BLaER1 treated with 17β-estradiol and CSF1 and Interleukin-3, amounts not matched to agents 10 nM and 100 nM (cell line): Measurements from ENCODE around the gene S1PR3.

Experiments
- H3K27ac ChIP-seq, 11 experiments: shearing (Covaris generic); formaldehyde crosslinking; 2 replicates each; pipeline ENCODE4 v1.8.1; 2022
- H3K27me3 ChIP-seq, 11 experiments: shearing (Covaris generic); formaldehyde crosslinking; 2 replicates each; pipeline ENCODE4 v1.8.1; 2022
- H3K36me3 ChIP-seq, 11 experiments: shearing (Covaris generic); formaldehyde crosslinking; 2 replicates each; pipeline ENCODE4 v1.8.1; 2022
- H3K4me1 ChIP-seq, 10 experiments: shearing (Covaris generic); formaldehyde crosslinking; 2 replicates each; pipeline ENCODE4 v1.8.1; 2022
- H3K4me2 ChIP-seq, 11 experiments: shearing (Covaris generic); formaldehyde crosslinking; 2 replicates each; pipeline ENCODE4 v1.8.1; 2022
- H3K4me3 ChIP-seq, 10 experiments: shearing (Covaris generic); formaldehyde crosslinking; 2 replicates each; pipeline ENCODE4 v1.8.1; 2022
- H3K9ac ChIP-seq, 11 experiments: shearing (Covaris generic); formaldehyde crosslinking; 2 replicates each; pipeline ENCODE4 v1.8.1; 2022
- H3K9me3 ChIP-seq, 11 experiments: shearing (Covaris generic); formaldehyde crosslinking; replicated peaks in 1 of 11; 2 replicates each; pipeline ENCODE4 v1.8.1; 2022
- H4K20me1 ChIP-seq, 11 experiments: shearing (Covaris generic); formaldehyde crosslinking; 2 replicates each; pipeline ENCODE4 v1.8.1; 2022
- Cebpa-rat ChIP-seq, 11 experiments: shearing (Covaris generic); IDR thresholded peaks; 2 replicates each; pipeline ENCODE4 v1.8.1; 2022

S1PR3 gene

GRCh38 chr9:88950341-88951154 lies 40.7 kb upstream of the S1PR3 start:
- TF ChIP-seq Cebpa-rat (IDR thresholded peaks at IDR 0.05): no peak
- no peak overlapping the region for H3K4me2 ChIP-seq
- H3K27ac ChIP-seq: no peak overlapping the region

GRCh38 chr9:88951155-88951542 lies 40.1 kb upstream of the S1PR3 start:
- no peak for TF ChIP-seq Cebpa-rat (IDR thresholded peaks at IDR 0.05)
- no peak overlapping the region for H3K9ac ChIP-seq
- H3K9me3 ChIP-seq: no peaks in the 10 kb centered on the region
- H3K4me3 ChIP-seq: no peak overlapping the region
- no peak overlapping the region for H3K4me2 ChIP-seq
- H3K4me1 ChIP-seq: peaks cover 12 to 21% (median 15%) of the 10 kb centered on the region in 10 experiments; a peak in 19 of 20 replicates
- no peak overlapping the region for H3K27ac ChIP-seq
- H4K20me1 ChIP-seq: no peaks in the 10 kb centered on the region
- H3K36me3 ChIP-seq: no peaks in the 10 kb centered on the region
- H3K27me3 ChIP-seq: no peaks in the 10 kb centered on the region; a peak in 1 of 22 replicates

More at GRCh38 chr9:88950341-88951154, 40.7 kb upstream of the S1PR3 start:
- no peaks in the 10 kb centered on the region; a peak in 1 of 22 replicates for H3K27me3 ChIP-seq
- peaks cover 12 to 21% (median 15%) of the 10 kb centered on the region in 10 experiments; a peak in 19 of 20 replicates for H3K4me1 ChIP-seq
- H3K9me3 ChIP-seq: no peaks in the 10 kb centered on the region
- H3K9ac ChIP-seq: no peak overlapping the region
- H3K4me3 ChIP-seq: no peak overlapping the region
- no peaks in the 10 kb centered on the region for H4K20me1 ChIP-seq
- no peaks in the 10 kb centered on the region for H3K36me3 ChIP-seq

DNA sequence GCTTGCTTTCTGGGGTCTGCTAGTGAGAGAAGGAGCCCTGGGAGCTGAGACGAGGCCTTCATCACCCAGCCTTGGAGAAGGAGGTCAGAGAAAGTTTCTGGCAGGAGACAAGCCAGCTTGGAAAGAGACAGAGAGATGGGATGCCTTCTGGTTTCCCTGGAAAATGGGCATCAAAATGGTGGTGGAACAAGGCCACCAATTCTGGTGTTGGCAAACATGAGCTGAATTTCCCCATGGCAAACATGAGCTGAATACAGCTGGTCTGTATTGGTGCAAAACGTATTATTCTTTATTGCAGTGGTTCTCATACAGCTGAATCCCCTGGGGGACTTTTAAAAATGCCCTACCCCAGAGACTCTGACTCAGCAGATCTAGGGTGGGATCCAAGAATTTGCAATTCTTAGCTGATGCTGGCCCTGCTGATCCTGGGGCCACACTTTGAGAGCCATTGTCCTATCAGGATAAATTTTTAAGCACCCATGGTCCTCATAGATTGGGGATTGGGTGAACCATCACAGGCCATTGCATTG lies 39.1 kb upstream of the S1PR3 start:
- Histone ChIP-seq H3K4me3 (no peak overlapping the region), H3K4me2 (peak overlapping the region in 2 of 11 experiments; percentile 20 to 29; a peak in 2 of 22 replicates), H3K9me3 (no peaks in the 10 kb centered on the region), H4K20me1 (no peaks in the 10 kb centered on the region), H3K27me3 (no peaks in the 10 kb centered on the region; a peak in 1 of 22 replicates), H3K36me3 (no peaks in the 10 kb centered on the region), H3K27ac (no peak overlapping the region), H3K4me1 (peaks cover 12 to 21% (median 15%) of the 10 kb centered on the region in 10 experiments; a peak in 19 of 20 replicates), H3K9ac (no peak overlapping the region)
- no peak for TF ChIP-seq Cebpa-rat (IDR thresholded peaks at IDR 0.05)

GRCh38 chr9:88952976-88953375 lies 38.3 kb upstream of the S1PR3 start:
- Histone ChIP-seq H3K9me3 (no peaks in the 10 kb centered on the region), H3K36me3 (no peaks in the 10 kb centered on the region), H3K4me1 (peaks cover 12 to 21% (median 15%) of the 10 kb centered on the region in 10 experiments; a peak in 19 of 20 replicates), H3K4me3 (no peak overlapping the region), H3K27ac (no peak overlapping the region), H4K20me1 (no peaks in the 10 kb centered on the region), H3K27me3 (no peaks in the 10 kb centered on the region; a peak in 1 of 22 replicates), H3K9ac (no peak overlapping the region), H3K4me2 (peak overlapping the region in 9 of 11 experiments; percentile 21 to 68 (median 47); a peak in 15 of 22 replicates)
- no peak for TF ChIP-seq Cebpa-rat (IDR thresholded peaks at IDR 0.05)

GRCh38 chr9:88953381-88954029 lies 37.8 kb upstream of the S1PR3 start:
- Histone ChIP-seq H3K36me3 (no peaks in the 10 kb centered on the region), H3K27me3 (no peaks in the 10 kb centered on the region; a peak in 1 of 22 replicates), H3K4me3 (no peak overlapping the region), H3K9me3 (no peaks in the 10 kb centered on the region), H3K27ac (peak overlapping the region in 1 of 11 experiments; percentile 27; a peak in 1 of 22 replicates), H4K20me1 (no peaks in the 10 kb centered on the region), H3K4me1 (peaks cover 12 to 21% (median 15%) of the 10 kb centered on the region in 10 experiments; a peak in 19 of 20 replicates), H3K9ac (no peak overlapping the region), H3K4me2 (peak overlapping the region; percentile 10 to 68 (median 41); a peak in 20 of 22 replicates)
- no peak for TF ChIP-seq Cebpa-rat (IDR thresholded peaks at IDR 0.05)

DNA sequence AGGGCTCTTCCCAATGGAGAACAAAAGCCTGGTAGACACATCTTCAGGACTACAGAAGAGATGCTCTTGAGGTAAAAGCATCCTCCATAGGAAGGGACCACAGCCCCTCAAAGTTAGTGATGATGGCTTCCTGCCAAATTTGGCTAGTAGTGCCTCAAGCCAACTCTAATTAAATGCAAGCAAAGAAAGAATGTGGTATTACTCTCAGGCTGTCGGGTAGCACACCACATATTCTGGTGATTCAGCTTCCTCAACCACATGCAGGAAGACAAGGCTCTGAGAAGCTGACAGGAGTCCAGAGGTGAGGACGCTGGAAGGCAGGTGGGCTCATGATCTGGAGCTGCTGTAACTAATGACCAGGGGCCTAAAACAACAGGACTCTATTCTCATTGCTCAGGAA lies 37.2 kb upstream of the S1PR3 start:
- peak overlapping the region in 1 of 11 experiments; percentile 27; a peak in 1 of 22 replicates for H3K27ac ChIP-seq
- H3K9me3 ChIP-seq: no peaks in the 10 kb centered on the region
- H3K36me3 ChIP-seq: no peaks in the 10 kb centered on the region
- H3K9ac ChIP-seq: no peak overlapping the region
- no peaks in the 10 kb centered on the region; a peak in 1 of 22 replicates for H3K27me3 ChIP-seq
- no peak overlapping the region for H3K4me3 ChIP-seq
- peak overlapping the region; percentile 10 to 68 (median 41); a peak in 20 of 22 replicates for H3K4me2 ChIP-seq
- H3K4me1 ChIP-seq: peaks cover 12 to 21% (median 15%) of the 10 kb centered on the region in 10 experiments; a peak in 19 of 20 replicates
- H4K20me1 ChIP-seq: no peaks in the 10 kb centered on the region
- no peak for TF ChIP-seq Cebpa-rat (IDR thresholded peaks at IDR 0.05)

GRCh38 chr9:88957526-88957925 lies 33.7 kb upstream of the S1PR3 start:
- Histone ChIP-seq H3K27me3 (no peaks in the 10 kb centered on the region), H3K9ac (no peak overlapping the region), H4K20me1 (no peaks in the 10 kb centered on the region), H3K27ac (no peak overlapping the region), H3K4me3 (no peak overlapping the region), H3K4me2 (no peak overlapping the region), H3K4me1 (peaks cover 9 to 20% (median 13%) of the 10 kb centered on the region in 10 experiments; a peak in 19 of 20 replicates), H3K36me3 (no peaks in the 10 kb centered on the region), H3K9me3 (no peaks in the 10 kb centered on the region)
- TF ChIP-seq Cebpa-rat (IDR thresholded peaks at IDR 0.05): no peak

GRCh38 chr9:88959727-88960469 lies 31.4 kb upstream of the S1PR3 start:
- Histone ChIP-seq H3K27me3 (no peaks in the 10 kb centered on the region), H3K4me3 (no peak overlapping the region), H3K36me3 (no peaks in the 10 kb centered on the region), H3K9ac (no peak overlapping the region), H3K9me3 (peaks cover 0 to 6% (median 0%) of the 10 kb centered on the region in 11 experiments; a peak in 1 of 22 replicates), H3K27ac (no peak overlapping the region), H3K4me1 (no peaks in the 10 kb centered on the region), H4K20me1 (no peaks in the 10 kb centered on the region), H3K4me2 (no peak overlapping the region)
- no peak for TF ChIP-seq Cebpa-rat (IDR thresholded peaks at IDR 0.05)
